HepG2 (cell line): ENCODE results near the gene IWS1. TPM values are rescaled to one million over a fixed set of nuclear protein-coding genes. Genes with fewer than 3 reads are reported as not detected.

ENCODE experiments used
- ATM ChIP-seq: fragments of 450-650 bp; IDR thresholded peaks from 2 replicates; pipeline ENCODE4 v1.7.1; 2017; ENCODE audit warnings: mild to moderate bottlenecking, borderline replicate concordance
- DPF2 ChIP-seq: sonication (generic); formaldehyde crosslinking; IDR thresholded peaks from 2 replicates; pipeline ENCODE4 v1.4.0; 2020; ENCODE audit warnings: mild to moderate bottlenecking, low read depth, missing genetic modification reagents, borderline replicate concordance
- FIP1L1 ChIP-seq: fragments of 200-400 bp; formaldehyde crosslinking; IDR thresholded peaks from 2 replicates; pipeline ENCODE4 v1.6.1; 2018; ENCODE audit warnings: low read depth, mild to moderate bottlenecking, low read length, moderate library complexity, borderline replicate concordance; ENCODE audit not compliant: insufficient read depth
- FLYWCH1 ChIP-seq: sonication (generic); formaldehyde crosslinking; IDR thresholded peaks from 2 replicates; pipeline ENCODE4 v1.8.1; 2023; ENCODE audit warnings: mild to moderate bottlenecking, missing genetic modification reagents
- MAFK ChIP-seq, 2 experiments: IDR thresholded peaks in 1 of 2; conservative IDR thresholded peaks in 1 of 2; 2 replicates each; pipeline ENCODE4 v1.6.1; 2011; ENCODE audit warnings: improper control_type of control experiment in 2 of 2, low read length in 2 of 2
- NCOA2 ChIP-seq: sonication (generic); formaldehyde crosslinking; IDR thresholded peaks from 2 replicates; pipeline ENCODE4 v1.8.0; 2022; ENCODE audit warnings: inconsistent platforms
- NCOA5 ChIP-seq: sonication (generic); formaldehyde crosslinking; IDR thresholded peaks from 2 replicates; pipeline ENCODE4 v1.4.0; 2020; ENCODE audit warnings: missing genetic modification reagents
- NFYB ChIP-seq: sonication (generic); formaldehyde crosslinking; IDR thresholded peaks from 2 replicates; pipeline ENCODE4 v1.4.0; 2020; ENCODE audit warnings: missing genetic modification reagents
- PCBP2 ChIP-seq: fragments of 200-400 bp; formaldehyde crosslinking; optimal IDR thresholded peaks from 2 replicates; pipeline ENCODE3; 2018; ENCODE audit warnings: low read length, low read depth; ENCODE audit not compliant: poor library complexity, severe bottlenecking
- REL ChIP-seq: sonication (generic); formaldehyde crosslinking; conservative IDR thresholded peaks from 2 replicates; pipeline ENCODE4 v1.8.0; 2022; ENCODE audit warnings: mild to moderate bottlenecking, missing genetic modification reagents, moderate library complexity
- RNF2 ChIP-seq: fragments of 450-650 bp; conservative IDR thresholded peaks from 2 replicates; pipeline ENCODE4 v1.6.1; 2016; ENCODE audit warnings: low read depth
- ZFP36L2 ChIP-seq: sonication (generic); formaldehyde crosslinking; IDR thresholded peaks from 2 replicates; pipeline ENCODE4 v1.4.0; 2020; ENCODE audit warnings: missing genetic modification reagents
- ZNF3 ChIP-seq: IDR thresholded peaks from 2 replicates; pipeline ENCODE4 v1.7.0; 2017; ENCODE audit warnings: inconsistent platforms
- ZNF331 ChIP-seq: sonication (generic); formaldehyde crosslinking; IDR thresholded peaks from 2 replicates; pipeline ENCODE4 v1.4.0; 2020; ENCODE audit warnings: missing genetic modification reagents
- ZNF530 ChIP-seq: sonication (generic); formaldehyde crosslinking; IDR thresholded peaks from 2 replicates; pipeline ENCODE4 v1.5.0; 2020; ENCODE audit warnings: low read depth, mild to moderate bottlenecking, missing genetic modification reagents
- ZNF713 ChIP-seq: sonication (generic); formaldehyde crosslinking; IDR thresholded peaks from 2 replicates; pipeline ENCODE4 v1.4.0; 2020; ENCODE audit warnings: mild to moderate bottlenecking, missing genetic modification reagents
- polyA plus RNA-seq, 8 experiments: library from polyadenylated mRNA; depleted of rRNA in 3 of 8; stranded (reverse) in 7 of 8; unstranded in 1 of 8; fragments of >200 nt; fragmentation: Illumina TruSeq in 4 of 8; extraction: Trizol in 4 of 8; gene quantifications; 2 replicates each; pipeline versions ENCODE4 v1.2.1 to v1.2.3, GENCODE V29; 2011 to 2016; ENCODE audit warnings: low read depth in 4 of 8, missing spikeins in 1 of 8, mixed read lengths in 1 of 8; ENCODE audit not compliant: insufficient read depth in 1 of 8
- total RNA-seq, 5 experiments: library from RNA; depleted of rRNA; stranded (reverse); fragments of >200 nt; fragmentation: Illumina TruSeq; extraction: Trizol; gene quantifications; 2 replicates each; pipeline ENCODE4 v1.2.3, GENCODE V29; 2016; ENCODE audit warnings: low read depth in 1 of 5
- TF ChIP-seq, protein P1 (sequence below): sonication (generic); formaldehyde crosslinking; IDR thresholded peaks from 2 replicates; pipeline ENCODE4 v1.5.1; 2020; ENCODE audit warnings: mild to moderate bottlenecking, missing genetic modification reagents, moderate library complexity
- TF ChIP-seq, protein P2 (sequence below): sonication (generic); formaldehyde crosslinking; conservative IDR thresholded peaks from 2 replicates; pipeline ENCODE4 v1.5.0; 2020; ENCODE audit warnings: missing genetic modification reagents
- TF ChIP-seq, protein P3 (sequence below): sonication (generic); formaldehyde crosslinking; IDR thresholded peaks from 2 replicates; pipeline ENCODE4 v1.4.0; 2020; ENCODE audit warnings: missing genetic modification reagents
- TF ChIP-seq, protein P4 (sequence below): IDR thresholded peaks from 2 replicates; pipeline ENCODE4 v1.6.1; 2016; ENCODE audit warnings: mild to moderate bottlenecking
- TF ChIP-seq, protein P5 (sequence below): IDR thresholded peaks from 2 replicates; pipeline ENCODE4 v1.6.1; 2016; ENCODE audit warnings: missing compliant biosample characterization, missing genetic modification reagents, borderline replicate concordance
- TF ChIP-seq, protein P6 (sequence below): IDR thresholded peaks from 2 replicates; pipeline ENCODE4 v1.6.1; 2016; ENCODE audit warnings: low read depth, borderline replicate concordance

Gene IWS1
- total and polyA plus RNA-seq, 2 of the 13 experiments (the other 11 are each of a cell fraction or from before 2014, with no cell fraction given): 28.9 to 62.3 TPM

DNA sequence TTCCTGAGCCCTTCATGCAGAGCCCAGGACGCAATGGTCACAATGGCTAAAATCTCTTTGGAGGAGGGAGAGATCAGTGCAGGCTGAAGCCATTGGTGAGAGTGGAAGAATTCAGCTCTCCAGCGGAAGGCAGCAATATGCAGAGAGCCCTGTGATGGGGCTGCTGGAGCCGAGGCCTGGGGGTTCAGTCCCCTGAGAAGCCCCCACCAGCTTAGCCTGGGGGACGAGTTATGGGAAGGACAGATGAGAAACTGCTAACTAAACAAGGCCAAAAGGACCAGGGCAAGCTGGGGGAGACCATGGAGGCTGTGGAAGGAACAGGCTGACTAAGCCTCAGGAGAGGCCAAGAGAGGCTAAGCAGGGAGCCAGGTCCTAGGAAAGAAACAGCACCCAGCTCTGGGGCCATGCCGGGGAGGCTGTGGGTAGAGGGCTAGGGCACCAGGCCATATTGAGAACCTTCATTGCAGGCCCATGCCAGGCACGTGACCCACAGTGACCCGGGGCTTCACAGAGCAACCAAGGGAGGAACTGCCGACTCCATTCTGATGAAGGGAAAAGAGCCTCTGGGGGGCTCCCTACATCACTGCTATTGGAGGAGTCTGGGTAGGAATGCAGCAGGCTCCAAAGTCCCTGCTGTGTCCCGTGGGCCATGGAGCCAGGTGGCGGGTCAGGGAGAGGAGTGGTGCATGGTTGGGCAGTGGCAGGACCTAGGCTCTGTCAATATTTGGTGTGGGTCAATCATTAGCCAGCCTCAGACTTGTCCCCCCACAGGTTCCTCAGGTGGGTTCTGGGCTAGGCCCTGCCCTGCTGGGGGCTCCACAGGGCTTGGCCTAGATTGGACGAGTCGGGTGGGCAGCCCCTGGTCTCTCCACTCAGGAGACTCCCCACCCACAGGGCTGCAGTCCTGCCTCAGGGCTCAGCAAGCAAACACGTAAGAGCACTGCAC is 88.2 kb downstream of the IWS1 start (continued):
- TF ChIP-seq, protein P1, sequence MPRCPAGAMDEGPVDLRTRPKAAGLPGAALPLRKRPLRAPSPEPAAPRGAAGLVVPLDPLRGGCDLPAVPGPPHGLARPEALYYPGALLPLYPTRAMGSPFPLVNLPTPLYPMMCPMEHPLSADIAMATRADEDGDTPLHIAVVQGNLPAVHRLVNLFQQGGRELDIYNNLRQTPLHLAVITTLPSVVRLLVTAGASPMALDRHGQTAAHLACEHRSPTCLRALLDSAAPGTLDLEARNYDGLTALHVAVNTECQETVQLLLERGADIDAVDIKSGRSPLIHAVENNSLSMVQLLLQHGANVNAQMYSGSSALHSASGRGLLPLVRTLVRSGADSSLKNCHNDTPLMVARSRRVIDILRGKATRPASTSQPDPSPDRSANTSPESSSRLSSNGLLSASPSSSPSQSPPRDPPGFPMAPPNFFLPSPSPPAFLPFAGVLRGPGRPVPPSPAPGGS (CRISPR knock-in tag): peak; percentile 89
- TF ChIP-seq MAFK (conservative IDR thresholded peaks at IDR 0.05 in 1 of 2, IDR thresholded peaks at IDR 0.05 in 1 of 2; ENCODE audit: low read length in 2 of 2) (0 out of 4 replicates have a peak, but pooled peaks of 1 of the 2 experiments have one; percentile 2), FLYWCH1 (CRISPR knock-in tag) (no peak), DPF2 (CRISPR knock-in tag) (peak; percentile 95), REL (CRISPR knock-in tag) (no peak), ZFP36L2 (CRISPR knock-in tag) (no peak), ATM (no peak), FIP1L1 (no peak), ZNF713 (CRISPR knock-in tag) (no peak), ZNF530 (CRISPR knock-in tag) (no peak), PCBP2 (no peak), NFYB (peak; percentile 70), ZNF3 (CRISPR knock-in tag) (no peak), RNF2 (peak; percentile 74), ZNF331 (CRISPR knock-in tag) (peak; percentile 95), NCOA2 (CRISPR knock-in tag) (peak; percentile 93), NCOA5 (CRISPR knock-in tag) (no peak)
- TF ChIP-seq, protein P2, sequence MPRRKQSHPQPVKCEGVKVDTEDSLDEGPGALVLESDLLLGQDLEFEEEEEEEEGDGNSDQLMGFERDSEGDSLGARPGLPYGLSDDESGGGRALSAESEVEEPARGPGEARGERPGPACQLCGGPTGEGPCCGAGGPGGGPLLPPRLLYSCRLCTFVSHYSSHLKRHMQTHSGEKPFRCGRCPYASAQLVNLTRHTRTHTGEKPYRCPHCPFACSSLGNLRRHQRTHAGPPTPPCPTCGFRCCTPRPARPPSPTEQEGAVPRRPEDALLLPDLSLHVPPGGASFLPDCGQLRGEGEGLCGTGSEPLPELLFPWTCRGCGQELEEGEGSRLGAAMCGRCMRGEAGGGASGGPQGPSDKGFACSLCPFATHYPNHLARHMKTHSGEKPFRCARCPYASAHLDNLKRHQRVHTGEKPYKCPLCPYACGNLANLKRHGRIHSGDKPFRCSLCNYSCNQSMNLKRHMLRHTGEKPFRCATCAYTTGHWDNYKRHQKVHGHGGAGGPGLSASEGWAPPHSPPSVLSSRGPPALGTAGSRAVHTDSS (CRISPR knock-in tag): no peak
- TF ChIP-seq, protein P3, sequence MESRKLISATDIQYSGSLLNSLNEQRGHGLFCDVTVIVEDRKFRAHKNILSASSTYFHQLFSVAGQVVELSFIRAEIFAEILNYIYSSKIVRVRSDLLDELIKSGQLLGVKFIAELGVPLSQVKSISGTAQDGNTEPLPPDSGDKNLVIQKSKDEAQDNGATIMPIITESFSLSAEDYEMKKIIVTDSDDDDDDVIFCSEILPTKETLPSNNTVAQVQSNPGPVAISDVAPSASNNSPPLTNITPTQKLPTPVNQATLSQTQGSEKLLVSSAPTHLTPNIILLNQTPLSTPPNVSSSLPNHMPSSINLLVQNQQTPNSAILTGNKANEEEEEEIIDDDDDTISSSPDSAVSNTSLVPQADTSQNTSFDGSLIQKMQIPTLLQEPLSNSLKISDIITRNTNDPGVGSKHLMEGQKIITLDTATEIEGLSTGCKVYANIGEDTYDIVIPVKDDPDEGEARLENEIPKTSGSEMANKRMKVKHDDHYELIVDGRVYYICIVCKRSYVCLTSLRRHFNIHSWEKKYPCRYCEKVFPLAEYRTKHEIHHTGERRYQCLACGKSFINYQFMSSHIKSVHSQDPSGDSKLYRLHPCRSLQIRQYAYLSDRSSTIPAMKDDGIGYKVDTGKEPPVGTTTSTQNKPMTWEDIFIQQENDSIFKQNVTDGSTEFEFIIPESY (CRISPR knock-in tag): peak; percentile 72
- TF ChIP-seq, protein P4, sequence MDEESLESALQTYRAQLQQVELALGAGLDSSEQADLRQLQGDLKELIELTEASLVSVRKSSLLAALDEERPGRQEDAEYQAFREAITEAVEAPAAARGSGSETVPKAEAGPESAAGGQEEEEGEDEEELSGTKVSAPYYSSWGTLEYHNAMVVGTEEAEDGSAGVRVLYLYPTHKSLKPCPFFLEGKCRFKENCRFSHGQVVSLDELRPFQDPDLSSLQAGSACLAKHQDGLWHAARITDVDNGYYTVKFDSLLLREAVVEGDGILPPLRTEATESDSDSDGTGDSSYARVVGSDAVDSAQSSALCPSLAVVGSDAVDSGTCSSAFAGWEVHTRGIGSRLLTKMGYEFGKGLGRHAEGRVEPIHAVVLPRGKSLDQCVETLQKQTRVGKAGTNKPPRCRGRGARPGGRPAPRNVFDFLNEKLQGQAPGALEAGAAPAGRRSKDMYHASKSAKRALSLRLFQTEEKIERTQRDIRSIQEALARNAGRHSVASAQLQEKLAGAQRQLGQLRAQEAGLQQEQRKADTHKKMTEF: peak; percentile 97
- TF ChIP-seq, protein P5, sequence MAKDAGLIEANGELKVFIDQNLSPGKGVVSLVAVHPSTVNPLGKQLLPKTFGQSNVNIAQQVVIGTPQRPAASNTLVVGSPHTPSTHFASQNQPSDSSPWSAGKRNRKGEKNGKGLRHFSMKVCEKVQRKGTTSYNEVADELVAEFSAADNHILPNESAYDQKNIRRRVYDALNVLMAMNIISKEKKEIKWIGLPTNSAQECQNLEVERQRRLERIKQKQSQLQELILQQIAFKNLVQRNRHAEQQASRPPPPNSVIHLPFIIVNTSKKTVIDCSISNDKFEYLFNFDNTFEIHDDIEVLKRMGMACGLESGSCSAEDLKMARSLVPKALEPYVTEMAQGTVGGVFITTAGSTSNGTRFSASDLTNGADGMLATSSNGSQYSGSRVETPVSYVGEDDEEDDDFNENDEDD: peak; percentile 67; the same call in 1 of the 2 replicates
- TF ChIP-seq, protein P6, sequence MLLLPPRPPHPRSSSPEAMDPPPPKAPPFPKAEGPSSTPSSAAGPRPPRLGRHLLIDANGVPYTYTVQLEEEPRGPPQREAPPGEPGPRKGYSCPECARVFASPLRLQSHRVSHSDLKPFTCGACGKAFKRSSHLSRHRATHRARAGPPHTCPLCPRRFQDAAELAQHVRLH (CRISPR knock-in tag): peak; percentile 97; the same call in 1 of the 2 replicates
